ENCODE measurements around the gene PPP1CA.

DNA sequence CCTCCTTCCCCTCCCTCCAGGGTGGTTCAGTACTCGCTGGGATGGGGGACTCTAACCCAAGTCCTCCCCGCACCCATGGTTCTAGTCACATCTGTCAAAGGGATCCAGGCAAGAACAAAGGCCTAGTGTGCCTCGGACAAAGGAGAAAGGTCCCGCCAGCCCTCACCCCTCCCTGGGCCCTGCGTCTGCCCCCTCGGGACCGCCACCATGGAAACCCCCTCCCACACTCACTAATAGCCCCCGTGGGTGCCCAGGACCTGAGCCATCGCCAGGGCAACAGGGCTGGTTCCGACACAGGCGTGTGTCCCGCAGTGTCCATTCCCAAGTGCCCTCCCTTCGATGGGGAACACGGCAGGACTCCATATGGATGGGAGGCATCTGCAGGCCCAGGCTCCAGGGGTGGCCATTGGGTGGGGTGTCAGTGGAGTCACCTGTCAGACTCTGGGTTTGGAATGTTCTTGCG, 8.7 kb upstream of the PPP1CA start:
- TF ChIP-seq POLR2A (IDR thresholded peaks at IDR 0.05) = no peak
- TF ChIP-seq, protein P1, sequence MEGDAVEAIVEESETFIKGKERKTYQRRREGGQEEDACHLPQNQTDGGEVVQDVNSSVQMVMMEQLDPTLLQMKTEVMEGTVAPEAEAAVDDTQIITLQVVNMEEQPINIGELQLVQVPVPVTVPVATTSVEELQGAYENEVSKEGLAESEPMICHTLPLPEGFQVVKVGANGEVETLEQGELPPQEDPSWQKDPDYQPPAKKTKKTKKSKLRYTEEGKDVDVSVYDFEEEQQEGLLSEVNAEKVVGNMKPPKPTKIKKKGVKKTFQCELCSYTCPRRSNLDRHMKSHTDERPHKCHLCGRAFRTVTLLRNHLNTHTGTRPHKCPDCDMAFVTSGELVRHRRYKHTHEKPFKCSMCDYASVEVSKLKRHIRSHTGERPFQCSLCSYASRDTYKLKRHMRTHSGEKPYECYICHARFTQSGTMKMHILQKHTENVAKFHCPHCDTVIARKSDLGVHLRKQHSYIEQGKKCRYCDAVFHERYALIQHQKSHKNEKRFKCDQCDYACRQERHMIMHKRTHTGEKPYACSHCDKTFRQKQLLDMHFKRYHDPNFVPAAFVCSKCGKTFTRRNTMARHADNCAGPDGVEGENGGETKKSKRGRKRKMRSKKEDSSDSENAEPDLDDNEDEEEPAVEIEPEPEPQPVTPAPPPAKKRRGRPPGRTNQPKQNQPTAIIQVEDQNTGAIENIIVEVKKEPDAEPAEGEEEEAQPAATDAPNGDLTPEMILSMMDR (IDR thresholded peaks at IDR 0.05) = no peak
- TF ChIP-seq EP300 (IDR thresholded peaks at IDR 0.05) = no peak
- no peak for TF ChIP-seq POLR2AphosphoS5 (IDR thresholded peaks at IDR 0.05)

Measured in sigmoid colon (tissue), 4 donors.